GM23338 (cell line): ENCODE results near the gene BMPER. TPM values are rescaled to one million over a fixed set of nuclear protein-coding genes. Genes with fewer than 3 reads are reported as not detected.

ENCODE experiments used
- ATAC-seq: fragments of 200-7000 bp; cut with Tn5 transposase; 3 replicates; pipeline ENCODE4 v1.9.1; 2020
- DNase-seq: peaks from one replicate; pipeline ENCODE4 v3.0.0-alpha.2; 2015; ENCODE audit warnings: low spot score
- H2AFZ ChIP-seq: fragments of 200-600 bp; sonication (generic); 2 replicates; pipeline ENCODE4 v1.8.0; 2016; ENCODE audit warnings: antibody characterized with exemption, mild to moderate bottlenecking, moderate library complexity
- H3F3A ChIP-seq: fragments of 200-600 bp; sonication (generic); replicated peaks from 2 replicates; pipeline ENCODE4 v1.8.0; 2017; ENCODE audit warnings: antibody characterized with exemption, mixed run types, low read depth
- H3K27ac ChIP-seq: fragments of 200-600 bp; sonication (generic); 2 replicates; pipeline ENCODE4 v1.6.1; 2016; ENCODE audit warnings: low read depth
- H3K27me3 ChIP-seq: fragments of 200-600 bp; sonication (generic); 2 replicates; pipeline ENCODE4 v1.8.0; 2016; ENCODE audit warnings: mild to moderate bottlenecking, mixed run types, moderate library complexity; ENCODE audit not compliant: insufficient read depth
- H3K36me3 ChIP-seq: fragments of 200-600 bp; sonication (generic); 2 replicates; pipeline ENCODE4 v1.8.0; 2016; ENCODE audit warnings: mild to moderate bottlenecking; ENCODE audit not compliant: insufficient read depth
- H3K4me1 ChIP-seq: fragments of 200-600 bp; sonication (generic); 2 replicates; pipeline ENCODE4 v1.8.0; 2016; ENCODE audit warnings: mild to moderate bottlenecking, moderate library complexity; ENCODE audit not compliant: insufficient read depth
- H3K4me2 ChIP-seq: fragments of 200-600 bp; sonication (generic); 2 replicates; pipeline ENCODE4 v1.7.1; 2017; ENCODE audit warnings: mixed run types
- H3K4me3 ChIP-seq: fragments of 200-600 bp; sonication (generic); 2 replicates; pipeline ENCODE4 v1.6.1; 2016; ENCODE audit warnings: mixed run types
- H3K79me2 ChIP-seq: fragments of 200-600 bp; sonication (generic); replicated peaks from 2 replicates; pipeline ENCODE4 v1.8.0; 2017; ENCODE audit warnings: mild to moderate bottlenecking; ENCODE audit not compliant: insufficient read depth
- H3K9me2 ChIP-seq: fragments of 200-600 bp; sonication (generic); 2 replicates; pipeline ENCODE4 v1.8.0; 2017; ENCODE audit not compliant: insufficient read depth
- H4K20me1 ChIP-seq: fragments of 200-600 bp; sonication (generic); replicated peaks from 2 replicates; pipeline ENCODE4 v1.8.0; 2017; ENCODE audit warnings: mild to moderate bottlenecking; ENCODE audit not compliant: insufficient read depth
- H3K27ac Mint-ChIP-seq: 2 replicates; pipeline ENCODE4 v1.8.0; 2020; ENCODE audit warnings: inconsistent platforms, mild to moderate bottlenecking, moderate library complexity, mixed read lengths
- H3K27me3 Mint-ChIP-seq: 3 replicates; pipeline ENCODE4 v1.8.0; 2022; ENCODE audit warnings: low read depth, mild to moderate bottlenecking, moderate library complexity, mixed read lengths, inconsistent platforms; ENCODE audit not compliant: insufficient read depth, poor library complexity
- H3K36me3 Mint-ChIP-seq: 3 replicates; pipeline ENCODE4 v1.8.0; 2021; ENCODE audit warnings: low read depth, mild to moderate bottlenecking, inconsistent platforms, moderate library complexity, mixed read lengths
- H3K4me1 Mint-ChIP-seq: 3 replicates; pipeline ENCODE4 v1.8.0; 2020; ENCODE audit warnings: mild to moderate bottlenecking, inconsistent platforms, mixed read lengths
- H3K4me3 Mint-ChIP-seq: 3 replicates; pipeline ENCODE4 v1.8.0; 2021; ENCODE audit warnings: moderate library complexity, mild to moderate bottlenecking, inconsistent platforms, mixed read lengths
- H3K9me3 Mint-ChIP-seq: 3 replicates; pipeline ENCODE4 v1.8.0; 2020; ENCODE audit warnings: moderate library complexity, mild to moderate bottlenecking, inconsistent platforms, mixed read lengths
- CREB1 ChIP-seq: fragments of 250-450 bp; sonication (Bioruptor Pico); IDR thresholded peaks from 2 replicates; pipeline ENCODE4 v1.5.0; 2020; ENCODE audit warnings: low read depth, mild to moderate bottlenecking, moderate library complexity
- CTCF ChIP-seq, 2 experiments: fragments of 200-600 bp in 1 of 2; sonication (generic) in 1 of 2; conservative IDR thresholded peaks; 2 replicates each; pipeline versions ENCODE4 v1.5.1 to v1.6.1; 2016 to 2017; ENCODE audit warnings: antibody characterized with exemption in 2 of 2, low read depth in 2 of 2, mild to moderate bottlenecking in 2 of 2, moderate library complexity in 1 of 2
- ETS1 ChIP-seq: IDR thresholded peaks from 2 replicates; pipeline ENCODE4 v1.6.1; 2016; ENCODE audit warnings: antibody characterized with exemption
- EZH2 ChIP-seq: fragments of 200-600 bp; sonication (generic); IDR thresholded peaks from one replicate; pipeline ENCODE4 v1.8.0; 2017; ENCODE audit warnings: antibody characterized with exemption, mild to moderate bottlenecking, low read depth; ENCODE audit not compliant: unreplicated experiment
- EZH2phosphoT487 ChIP-seq: fragments of 200-600 bp; sonication (generic); IDR thresholded peaks from one replicate; pipeline ENCODE4 v1.8.1; 2018; ENCODE audit warnings: antibody characterized with exemption; ENCODE audit not compliant: unreplicated experiment
- JUNB ChIP-seq: IDR thresholded peaks from one replicate; pipeline ENCODE4 v1.6.1; 2016; ENCODE audit warnings: antibody characterized with exemption; ENCODE audit not compliant: unreplicated experiment
- NANOG ChIP-seq: IDR thresholded peaks from 2 replicates; pipeline ENCODE4 v1.6.1; 2016; ENCODE audit warnings: antibody characterized with exemption, borderline replicate concordance
- POLR2AphosphoS5 ChIP-seq: IDR thresholded peaks from 2 replicates; pipeline ENCODE4 v1.6.1; 2016; ENCODE audit warnings: antibody characterized with exemption, low read depth
- REST ChIP-seq: IDR thresholded peaks from one replicate; pipeline ENCODE4 v1.6.1; 2018; ENCODE audit warnings: antibody characterized with exemption; ENCODE audit not compliant: unreplicated experiment
- STAT1 ChIP-seq: IDR thresholded peaks from one replicate; pipeline ENCODE4 v1.6.1; 2016; ENCODE audit warnings: antibody characterized with exemption; ENCODE audit not compliant: unreplicated experiment
- ZNF114 ChIP-seq: fragments of 250-450 bp; sonication (Bioruptor Pico); IDR thresholded peaks from 2 replicates; pipeline ENCODE4 v1.5.0; 2020; ENCODE audit warnings: mild to moderate bottlenecking, moderate library complexity
- ZNF331 ChIP-seq: fragments of 250-450 bp; sonication (Bioruptor Pico); IDR thresholded peaks from 2 replicates; pipeline ENCODE4 v1.5.0; 2020; ENCODE audit warnings: low read depth, mild to moderate bottlenecking, moderate library complexity
- ZNF462 ChIP-seq: fragments of 250-450 bp; sonication (Bioruptor Pico); IDR thresholded peaks from 2 replicates; pipeline ENCODE4 v1.5.0; 2020; ENCODE audit warnings: mild to moderate bottlenecking, moderate library complexity
- polyA plus RNA-seq: library from polyadenylated mRNA; unstranded; fragments of >200 nt; fragmentation: Nextera tagmentation; extraction: Ambion mirVana; gene quantifications from 2 replicates; pipeline ENCODE4 v1.2.1, GENCODE V29; 2016
- total RNA-seq: library from RNA; depleted of rRNA; stranded (reverse); fragments of >200 nt; shearing (Covaris generic); gene quantifications from 2 replicates; pipeline ENCODE4 v1.2.3, GENCODE V29; 2014

BMPER gene
- total and polyA plus RNA-seq, 2 experiments from 2014 or later: 0.53 to 1.4 TPM

- DNase-seq (no peak), ATAC-seq (no peak)
- Mint-ChIP-seq H3K9me3 (peaks cover 9% of the 10 kb centered on the region; the same call in 2 of the 3 replicates), H3K27ac (no peak overlapping the region), H3K27me3 (no peaks in the 10 kb centered on the region), H3K4me3 (no peak overlapping the region), H3K36me3 (peaks cover 7% of the 10 kb centered on the region; the same call in 2 of the 3 replicates), H3K4me1 (0 out of 3 replicates have a peak, but pooled peaks cover 2% of the 10 kb centered on the region)
- Histone ChIP-seq H2AFZ (no peak overlapping the region), H3K4me2 (no peak overlapping the region), H4K20me1 (no peaks in the 10 kb centered on the region), H3K36me3 (no peaks in the 10 kb centered on the region), H3K79me2 (no peaks in the 10 kb centered on the region), H3F3A (no peaks in the 10 kb centered on the region), H3K4me1 (no peaks in the 10 kb centered on the region), H3K4me3 (no peak overlapping the region), H3K9me2 (no peaks in the 10 kb centered on the region), H3K27ac (no peak overlapping the region), H3K27me3 (no peaks in the 10 kb centered on the region)
- TF ChIP-seq ZNF331 (CRISPR knock-in tag) (no peak), ETS1 (no peak), CREB1 (no peak), CTCF (conservative IDR thresholded peaks at IDR 0.05; ENCODE audit: low read depth in 2 of 2) (no peak), REST (no peak), STAT1 (no peak), ZNF462 (CRISPR knock-in tag) (no peak), POLR2AphosphoS5 (no peak), EZH2 (no peak), JUNB (no peak), NANOG (no peak), EZH2phosphoT487 (no peak), ZNF114 (CRISPR knock-in tag) (no peak)
These were observed 212.2 kb downstream of the BMPER start for GRCh38 chr7:34117573-34117972.
